Stimulated activated CD4-positive, alpha-beta T cell treated with anti-CD3 and anti-CD28 coated beads, Interleukin-1b, Interleukin-23, amount 100 ng/mL, for 24 hours (primary cell): ENCODE measurements around the gene CRNN.

ENCODE experiments used
- DNase-seq, 4 experiments: peaks; one replicate each; pipeline ENCODE4 v3.0.0-alpha.2; 2020; ENCODE audit warnings: low read depth in 4 of 4, low spot score in 1 of 4

The CRNN gene

DNA sequence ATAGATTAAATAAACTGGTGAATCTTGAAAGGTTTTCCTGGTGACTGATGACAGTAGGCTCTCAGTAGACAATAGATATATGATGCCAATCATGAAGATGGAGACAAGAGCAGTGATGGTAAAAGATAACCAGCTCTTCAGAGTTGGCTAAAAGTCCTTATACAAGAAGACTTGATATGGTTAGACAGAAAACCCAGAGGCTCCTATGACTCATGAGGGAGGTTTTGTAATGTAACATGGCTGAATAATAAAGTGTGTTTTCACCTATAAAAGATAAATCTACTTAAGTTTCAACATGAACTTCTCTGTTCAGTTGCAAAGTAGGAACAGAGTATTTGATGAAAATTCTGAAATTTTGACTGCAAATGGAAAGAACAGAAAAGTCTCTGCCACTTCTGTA, 12.7 kb upstream of the CRNN start:
- DNase-seq, result no peak

DNA sequence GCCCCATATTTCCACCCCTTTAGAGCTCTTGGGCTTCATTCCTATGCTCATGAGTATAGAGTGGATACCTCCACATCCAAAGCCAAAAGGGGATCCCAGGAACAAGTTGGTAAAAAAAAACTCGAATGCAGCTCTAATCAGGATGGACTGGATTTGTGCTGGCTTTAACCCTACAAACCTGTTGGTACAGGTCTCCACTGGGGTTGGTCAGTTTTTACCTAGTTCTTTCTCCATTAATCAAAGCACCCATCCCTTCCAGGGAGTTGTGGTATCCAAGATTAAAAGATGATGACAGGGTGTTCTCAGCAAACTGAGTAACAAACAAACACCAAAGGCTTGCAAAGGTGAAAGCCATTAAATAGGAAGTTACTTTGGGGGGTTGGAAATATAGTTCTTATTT, 5.9 kb upstream of the CRNN start:
- no peak for DNase-seq

DNA sequence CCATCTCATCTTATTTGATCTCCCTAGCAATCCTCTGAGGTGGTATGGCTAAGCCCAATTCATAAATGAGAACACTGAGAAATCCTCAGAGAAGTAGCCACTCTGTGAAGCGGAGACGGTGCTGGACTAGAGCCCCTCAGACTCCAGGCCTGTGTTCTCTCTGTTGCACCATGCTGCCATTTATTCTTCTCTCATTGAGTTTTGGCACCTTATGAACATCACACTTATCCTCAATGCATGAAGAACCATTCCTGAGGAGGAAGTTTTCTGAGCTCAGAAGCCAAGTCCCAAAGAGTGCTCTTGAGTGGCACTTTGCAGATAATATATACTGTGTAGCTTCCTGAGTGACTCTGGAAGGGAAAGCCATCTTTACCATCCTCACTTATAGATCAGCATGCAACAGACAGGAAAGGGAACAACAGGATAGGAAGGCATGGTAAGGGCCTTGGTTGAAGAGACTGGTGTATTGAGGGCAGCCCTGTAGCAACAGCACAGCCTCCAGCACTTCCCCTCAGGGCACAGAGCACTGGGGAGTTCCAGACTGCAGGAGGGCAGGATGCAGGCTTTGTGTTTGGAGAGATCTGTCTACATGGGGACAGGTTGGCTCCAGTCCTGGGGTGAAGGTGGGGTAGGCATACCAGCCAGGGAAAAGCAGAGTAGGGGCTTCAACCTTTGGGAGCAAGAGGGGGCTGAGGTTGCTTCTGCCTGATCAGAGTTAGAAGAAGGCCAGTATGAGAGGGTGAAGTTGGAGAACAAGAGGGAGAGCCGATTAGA, 1.6 kb upstream of the CRNN start:
- no peak for DNase-seq

DNA sequence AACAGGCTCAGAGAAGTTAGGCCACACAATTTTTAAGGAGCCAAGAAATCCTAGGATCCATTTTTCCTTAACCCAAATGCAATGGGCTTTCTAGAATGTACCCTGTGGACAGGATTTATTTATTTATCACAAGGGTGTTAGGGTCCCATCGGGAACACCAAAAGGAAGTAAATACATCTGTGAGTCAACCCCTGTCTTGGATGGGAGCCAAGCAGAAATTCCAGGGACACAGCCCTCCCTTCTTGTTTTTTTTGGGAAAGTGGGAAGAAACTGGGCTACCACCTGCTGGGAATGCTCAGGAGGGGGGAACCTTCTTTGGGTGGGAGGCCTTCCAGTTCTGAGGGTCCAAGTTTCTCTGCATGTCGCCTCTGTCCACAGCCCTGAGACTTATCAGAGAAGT, 1.3 kb downstream of the CRNN start:
- DNase-seq, result no peak

DNA sequence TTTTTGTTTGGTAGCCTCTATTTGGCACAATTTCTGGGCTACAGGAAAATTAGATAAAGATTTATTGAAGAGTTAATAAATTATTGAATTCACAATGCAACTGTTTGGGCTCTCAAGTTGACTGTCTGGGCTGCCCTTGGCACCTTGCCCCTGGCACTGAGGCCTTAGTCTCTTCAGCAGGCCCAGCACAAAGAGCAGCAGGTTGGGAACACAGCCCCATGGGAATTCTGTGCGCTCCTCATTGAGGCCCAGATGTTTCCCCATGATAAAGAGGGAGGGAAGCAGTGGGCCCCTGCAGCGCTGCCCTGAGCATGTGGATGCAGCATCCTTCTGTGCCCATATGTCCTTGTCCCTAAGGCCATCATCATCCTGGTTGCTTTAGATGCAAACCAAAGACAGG, 2.9 kb downstream of the CRNN start:
- no peak for DNase-seq

DNA sequence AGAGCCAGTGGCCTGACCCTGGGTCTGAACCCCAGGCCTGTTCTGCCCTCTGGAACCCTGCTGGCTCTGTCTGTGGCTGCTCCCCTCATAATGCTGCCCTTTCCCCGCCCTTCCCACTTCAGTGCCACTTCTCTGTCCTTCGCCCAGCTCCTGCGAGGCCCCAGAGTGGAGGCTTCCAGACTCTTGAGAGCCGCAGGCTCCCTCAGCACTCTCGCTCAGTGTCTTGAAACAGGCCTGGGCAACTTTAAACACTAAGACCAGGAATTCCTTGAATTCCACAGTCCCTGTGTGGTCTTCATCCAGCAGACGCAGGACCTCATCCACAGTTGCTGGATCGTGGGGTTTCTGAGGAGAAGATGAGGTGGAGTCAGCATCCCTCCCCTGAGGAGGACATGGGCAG, 3.5 kb downstream of the CRNN start:
- DNase-seq, result no peak

DNA sequence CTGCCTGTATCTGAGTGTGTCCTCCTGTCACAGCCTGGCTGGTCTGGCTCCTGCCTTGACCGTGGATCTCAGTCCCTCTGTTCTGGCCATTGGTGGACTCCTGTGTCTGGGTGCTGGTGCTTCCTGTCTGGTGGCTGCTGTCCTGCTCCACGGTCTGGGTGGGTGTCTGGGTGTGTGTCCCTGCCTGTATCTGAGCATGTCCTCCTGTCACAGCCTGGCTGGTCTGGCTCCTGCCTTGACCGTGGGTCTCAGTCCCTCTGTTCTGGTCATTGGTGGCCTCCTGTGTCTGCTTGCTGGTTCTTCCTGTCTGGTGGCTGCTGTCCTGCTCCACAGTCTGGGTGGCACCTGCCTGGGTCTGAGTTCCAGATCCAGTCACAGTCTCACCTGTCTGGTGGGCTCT, 4.0 kb downstream of the CRNN start:
- DNase-seq, result no peak

DNA sequence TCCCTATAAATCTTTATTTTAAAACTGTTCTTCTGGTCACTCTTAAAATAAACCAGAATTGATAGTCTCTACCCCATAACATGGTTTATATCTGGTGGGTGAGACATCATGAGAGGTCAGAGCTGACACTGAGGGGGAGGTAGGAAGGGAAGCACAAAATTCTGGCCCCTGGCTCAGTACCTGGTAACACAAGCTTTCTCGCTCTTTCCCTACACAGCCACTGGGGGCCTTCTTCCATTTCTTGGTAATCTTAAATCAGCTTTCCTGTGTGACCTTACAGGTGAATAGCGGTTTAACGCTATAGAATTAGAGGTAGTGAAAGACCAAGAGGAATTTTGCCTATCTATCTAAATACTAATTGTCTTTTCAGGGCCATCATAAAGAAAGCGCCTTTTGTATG, 5.4 kb downstream of the CRNN start:
- no peak for DNase-seq

DNA sequence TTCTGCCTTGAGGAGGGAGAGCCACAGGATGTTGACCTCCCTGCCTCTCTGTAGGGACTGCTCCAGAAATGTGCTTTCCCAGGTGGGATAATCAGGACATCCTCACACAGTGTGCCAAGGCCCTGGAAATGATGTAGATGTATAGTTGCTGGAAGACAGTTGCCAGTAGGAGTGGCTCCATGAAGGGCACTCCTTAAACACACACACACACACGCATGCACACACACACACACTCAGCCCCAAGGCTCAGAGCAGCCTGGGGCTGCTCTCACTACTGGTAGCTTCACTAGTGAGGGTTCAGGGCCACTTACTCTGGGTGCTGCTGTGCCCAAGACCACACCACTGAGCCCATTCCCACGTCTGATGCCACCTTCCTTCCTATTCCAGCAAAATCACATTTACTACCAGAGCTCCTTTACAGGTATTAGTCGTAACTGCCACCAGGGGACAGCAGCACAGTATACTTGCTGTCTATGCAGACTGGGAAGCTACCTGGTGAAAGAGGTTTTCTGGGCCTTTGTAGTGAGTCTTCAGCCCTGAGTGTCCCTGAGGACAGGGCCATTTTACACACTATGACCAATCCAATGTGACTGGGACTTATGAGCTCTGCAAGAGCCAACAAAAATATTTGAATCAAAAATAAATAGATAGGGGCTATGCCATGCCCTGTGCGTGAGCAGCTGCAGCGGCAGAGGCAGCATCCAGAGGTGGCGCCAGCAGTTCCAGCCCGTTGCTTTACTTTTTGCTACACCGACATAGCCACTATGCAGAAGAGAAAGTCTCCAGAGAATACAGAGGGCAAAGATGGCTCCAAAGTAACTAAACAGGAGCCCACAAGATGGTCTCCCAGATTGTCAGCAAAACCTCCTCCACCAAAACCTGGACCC, 15.0 kb downstream of the CRNN start:
- DNase-seq, result no peak

DNA sequence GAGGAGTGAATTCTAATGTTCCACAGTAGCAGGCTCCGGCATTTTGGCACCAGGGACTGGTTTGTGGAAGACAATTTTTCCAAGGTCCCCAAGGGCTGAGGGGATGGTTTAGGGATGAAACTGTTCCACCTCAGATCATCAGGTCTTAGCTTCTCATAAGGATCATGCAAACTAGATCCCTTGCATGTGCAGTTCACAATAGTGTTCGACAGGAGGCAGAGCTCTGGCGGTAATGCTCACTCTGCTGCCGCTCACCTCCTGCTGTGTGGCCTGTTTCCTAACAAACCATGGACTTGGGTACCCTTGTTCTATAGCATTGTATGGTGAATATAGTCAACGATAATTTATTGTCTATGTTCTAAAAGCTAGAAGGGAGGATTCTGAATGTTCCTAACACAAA, 16.6 kb downstream of the CRNN start:
- DNase-seq, result no peak

DNA sequence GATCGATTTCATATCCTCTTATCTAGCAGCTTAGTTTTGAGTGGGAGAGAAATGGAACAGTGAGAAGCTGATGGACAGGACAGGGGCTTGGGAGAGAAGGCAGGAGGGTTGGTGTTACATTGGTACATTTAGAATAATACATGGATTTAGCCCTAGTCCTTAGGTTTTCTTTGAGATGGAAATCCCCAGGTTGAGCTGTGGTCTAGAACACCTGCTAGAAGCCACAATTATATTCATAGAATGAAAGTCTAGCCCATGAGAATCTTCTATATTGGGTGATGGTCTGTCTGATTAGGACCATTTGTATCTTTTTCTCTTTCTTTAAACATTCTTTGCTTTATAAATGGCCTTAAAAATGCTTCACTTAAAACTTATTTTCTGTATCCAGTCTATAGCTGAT, 19.9 kb downstream of the CRNN start:
- DNase-seq, result no peak

DNA sequence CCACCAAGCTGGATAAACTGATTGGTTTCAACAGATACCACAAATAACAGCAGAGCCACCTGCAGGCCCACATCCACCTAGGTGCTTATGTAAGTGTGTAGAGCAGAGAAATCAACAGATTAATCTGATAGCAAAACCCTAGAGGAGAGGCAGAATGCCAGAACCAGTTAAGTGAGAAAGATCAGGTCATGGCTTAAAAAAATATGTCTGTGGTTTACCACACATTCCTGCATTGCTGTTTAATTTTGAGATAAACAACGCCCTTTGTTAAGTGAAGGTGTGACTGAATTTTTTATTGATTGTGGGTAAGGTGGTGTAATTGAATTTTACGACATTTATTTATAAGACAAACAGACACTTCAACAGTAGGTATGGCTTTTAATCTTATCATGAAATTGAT, 21.2 kb downstream of the CRNN start:
- no peak for DNase-seq

DNA sequence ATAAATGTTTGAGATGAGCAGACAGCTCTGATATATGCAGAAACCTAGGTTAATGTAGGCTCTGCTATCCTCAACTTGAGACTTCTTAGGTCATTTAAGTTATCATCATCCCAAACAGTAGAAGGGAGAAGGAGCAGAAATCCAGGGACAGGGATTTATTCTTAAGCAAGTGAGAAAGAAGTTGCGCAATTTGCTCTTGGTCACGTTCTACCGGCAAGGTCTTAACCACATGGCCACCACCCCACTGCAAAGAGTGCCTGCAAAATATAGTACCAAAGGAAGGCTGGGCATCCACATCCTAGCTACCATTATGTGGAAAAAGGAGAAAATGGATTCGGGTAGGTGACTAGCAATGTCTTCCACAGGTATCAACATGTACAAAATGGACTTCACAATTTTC, 25.2 kb downstream of the CRNN start:
- no peak for DNase-seq

DNA sequence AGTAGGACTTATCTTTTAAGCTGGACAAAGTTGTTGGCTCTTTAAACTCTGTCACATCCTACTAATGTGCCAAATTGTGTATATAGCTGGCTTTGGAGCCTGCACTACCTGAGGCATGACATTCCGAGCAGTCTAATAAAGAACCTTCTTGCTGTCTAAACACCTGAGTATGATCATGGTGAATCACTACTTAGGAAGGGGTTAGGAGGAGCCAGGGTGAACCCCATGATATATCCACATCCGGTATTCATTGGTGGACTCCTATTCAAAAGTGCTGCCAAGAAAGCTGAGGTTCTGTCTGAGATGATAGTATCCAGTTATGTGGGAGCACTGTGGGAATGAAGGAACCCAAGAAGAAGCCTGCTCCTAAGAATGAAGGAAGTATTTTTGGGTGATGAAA, 27.1 kb downstream of the CRNN start:
- no peak for DNase-seq

DNA sequence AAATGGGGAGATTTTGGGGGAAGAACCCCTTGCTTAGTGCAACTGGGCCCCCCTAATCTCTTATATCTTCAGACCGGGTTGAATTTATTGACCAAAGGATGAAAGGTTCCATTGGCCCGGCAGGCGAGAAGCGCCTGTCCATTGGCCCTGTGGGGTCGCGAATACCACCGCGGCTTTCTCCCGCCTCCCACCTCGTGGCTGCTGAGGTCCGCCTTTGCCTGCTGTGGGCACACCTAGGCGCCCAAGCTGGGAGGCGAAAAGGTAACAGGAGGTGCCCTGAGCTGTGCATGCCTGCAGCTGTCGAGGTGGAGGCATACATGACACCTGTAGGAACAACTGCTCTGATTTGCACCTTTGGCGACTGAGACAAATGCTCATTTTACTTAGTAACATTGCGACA, 33.1 kb downstream of the CRNN start:
- no peak for DNase-seq

DNA sequence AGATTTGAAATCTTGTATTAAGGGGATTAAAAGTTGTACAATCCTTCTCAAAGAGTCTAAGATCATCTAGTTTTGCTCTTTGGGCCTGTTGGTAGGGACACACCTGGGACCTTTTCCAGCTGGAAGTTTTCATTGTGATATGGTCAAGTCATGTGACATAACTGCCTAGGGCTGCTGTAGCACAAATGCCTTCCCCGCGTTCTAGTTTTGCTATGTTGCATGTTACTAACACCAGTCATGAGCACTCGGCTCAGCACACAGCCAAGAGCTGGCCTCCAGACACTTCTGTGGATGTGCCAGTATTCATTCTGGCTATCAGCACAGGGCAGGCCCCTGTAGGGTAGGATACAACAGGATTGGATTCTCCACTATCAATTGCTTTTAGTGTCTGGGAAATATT, 39.6 kb downstream of the CRNN start:
- no peak for DNase-seq

DNA sequence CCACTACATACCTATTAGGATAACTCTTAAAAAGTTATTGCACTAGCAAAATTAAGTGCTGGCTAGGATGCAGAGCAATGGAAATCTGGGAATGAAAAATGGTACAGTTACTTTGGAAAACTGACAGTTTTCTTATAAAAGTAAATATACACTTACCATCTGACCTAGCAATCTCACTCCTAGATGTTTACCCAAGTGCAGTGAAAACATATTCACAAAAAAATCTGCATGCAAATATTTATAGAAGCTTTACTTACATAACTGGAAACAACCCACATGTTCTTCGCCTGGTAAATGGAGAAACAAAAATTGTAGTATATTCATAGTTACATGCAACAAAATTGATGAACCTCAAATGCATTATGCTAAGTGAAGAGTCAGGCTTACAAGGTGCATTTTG, 41.4 kb downstream of the CRNN start:
- no peak for DNase-seq

DNA sequence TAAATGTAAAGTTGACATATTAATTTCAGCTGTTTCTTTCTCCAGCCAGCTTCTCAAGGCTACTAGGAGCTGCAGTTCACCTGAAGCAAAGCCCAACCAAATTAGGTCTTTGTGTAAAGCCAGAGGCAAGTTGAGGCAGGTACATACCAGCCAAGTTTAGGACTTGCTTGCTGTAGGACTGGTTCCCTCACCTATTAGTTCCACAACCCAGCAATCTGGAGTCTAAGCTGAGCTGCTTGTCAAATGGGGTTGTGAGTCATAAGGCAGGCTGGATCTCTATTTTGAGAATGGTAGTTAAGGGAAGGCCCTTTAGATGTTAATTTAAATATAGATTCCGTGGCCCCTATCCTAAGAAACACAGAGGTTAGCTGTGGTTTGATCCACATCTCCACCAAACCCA, 46.6 kb downstream of the CRNN start:
- DNase-seq, result no peak

DNA sequence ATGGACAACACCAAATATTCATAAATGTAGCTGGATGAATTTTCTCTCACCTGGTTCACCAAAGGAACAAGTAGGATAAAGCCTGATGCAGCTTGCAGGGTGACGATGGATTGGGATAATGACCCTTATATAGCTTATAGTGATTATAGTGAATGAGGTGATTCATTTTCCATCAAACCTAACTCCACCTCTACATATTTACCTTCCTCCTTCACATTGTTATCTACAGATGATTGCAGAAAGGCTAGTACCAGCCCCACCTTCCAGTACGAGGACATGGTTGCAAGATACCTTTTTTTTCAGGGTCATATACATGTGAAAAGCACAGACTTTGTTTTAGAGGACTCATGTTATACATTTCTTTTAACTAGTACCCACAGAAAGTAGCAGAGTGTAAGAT, 54.2 kb downstream of the CRNN start, which contains the start of gene FLG2:
Gene FLG2, minus strand, starts transcription at position 101 of the 400 bp plus-strand sequence. CDS start 1,122 bp downstream, outside the sequence.
- no peak for DNase-seq
